OCI-LY7 (cell line): ENCODE measurements around the gene MFN1. TPM values are rescaled to one million over a fixed set of nuclear protein-coding genes. Genes with fewer than 3 reads are reported as not detected.

Source experiments
- BruUV-seq: library from RNA; stranded (reverse); fragments of 400-500 nt; replicated peaks from 2 replicates; lab custom pipeline; 2021; lab: Mats Ljungman, UMichigan
- CTCF ChIA-PET: fragments of 300-600 bp; sonication (Branson Sonifier 250); formaldehyde crosslinking; loops from one replicate; lab custom pipeline; 2022; ENCODE audit warnings: antibody characterized with exemption; ENCODE audit not compliant: unreplicated experiment; lab: Charles Lee
- POLR2A ChIA-PET: fragments of 300-600 bp; sonication (Branson Sonifier 250); formaldehyde crosslinking; loops from one replicate; lab custom pipeline; 2022; ENCODE audit warnings: antibody characterized with exemption; lab: Charles Lee
- DNase-seq: peaks from one replicate; pipeline ENCODE4 v3.0.0-alpha.2; 2015; ENCODE audit warnings: low spot score
- H2AFZ ChIP-seq: fragments of 200-600 bp; sonication (generic), shearing (Covaris generic); 2 replicates; pipeline ENCODE4 v1.6.1; 2014; ENCODE audit warnings: mild to moderate bottlenecking, antibody characterized with exemption, low read length, moderate library complexity
- H3K27ac ChIP-seq: fragments of 200-600 bp; sonication (generic); 2 replicates; pipeline ENCODE4 v1.5.1; 2014; ENCODE audit warnings: mixed run types, low read depth, mild to moderate bottlenecking, moderate library complexity, low read length, inconsistent platforms; ENCODE audit not compliant: poor library complexity, severe bottlenecking
- H3K36me3 ChIP-seq: fragments of 200-600 bp; sonication (generic); 2 replicates; pipeline ENCODE4 v1.6.1; 2014; ENCODE audit warnings: mild to moderate bottlenecking, antibody characterized with exemption, low read length, moderate library complexity, mixed read lengths; ENCODE audit not compliant: insufficient read depth
- H3K4me1 ChIP-seq: fragments of 200-600 bp; sonication (generic); 2 replicates; pipeline ENCODE4 v1.5.1; 2014; ENCODE audit warnings: mild to moderate bottlenecking, low read length; ENCODE audit not compliant: insufficient read depth, poor library complexity, severe bottlenecking
- H3K4me2 ChIP-seq: fragments of 200-600 bp; sonication (generic); 2 replicates; pipeline ENCODE4 v1.6.1; 2014; ENCODE audit warnings: mild to moderate bottlenecking, low read length
- H3K4me3 ChIP-seq: fragments of 200-600 bp; sonication (generic); 2 replicates; pipeline ENCODE4 v1.5.1; 2014; ENCODE audit warnings: mild to moderate bottlenecking, low read depth, low read length; ENCODE audit not compliant: poor library complexity, severe bottlenecking
- H3K79me2 ChIP-seq: fragments of 200-600 bp; sonication (generic); 2 replicates; pipeline ENCODE4 v1.6.1; 2016; ENCODE audit warnings: low read depth, mild to moderate bottlenecking, low read length, moderate library complexity, mixed read lengths; ENCODE audit not compliant: insufficient read depth
- H3K9me2 ChIP-seq: fragments of 200-600 bp; sonication (generic); 2 replicates; pipeline ENCODE4 v1.6.1; 2016; ENCODE audit warnings: mild to moderate bottlenecking, low read length, mixed read lengths; ENCODE audit not compliant: insufficient read depth
- H3K9me3 ChIP-seq: fragments of 200-600 bp; sonication (generic); 2 replicates; pipeline ENCODE4 v1.6.1; 2014; ENCODE audit warnings: mild to moderate bottlenecking, mixed run types, low read length, mixed read lengths
- H4K20me1 ChIP-seq: fragments of 200-600 bp; sonication (generic); 2 replicates; pipeline ENCODE4 v1.6.1; 2014; ENCODE audit warnings: mild to moderate bottlenecking, antibody characterized with exemption, low read length, moderate library complexity, mixed read lengths; ENCODE audit not compliant: insufficient read depth
- CTCF ChIP-seq: fragments of 200-600 bp; sonication (generic); conservative IDR thresholded peaks from 2 replicates; pipeline ENCODE4 v1.5.1; 2014; ENCODE audit warnings: mild to moderate bottlenecking, antibody characterized with exemption, low read length, moderate library complexity, mixed read lengths
- EZH2phosphoT487 ChIP-seq: fragments of 200-600 bp; sonication (generic); IDR thresholded peaks from 2 replicates; pipeline ENCODE4 v1.6.1; 2018; ENCODE audit warnings: low read depth, borderline replicate concordance, mild to moderate bottlenecking, mixed run types, antibody characterized with exemption, low read length, moderate library complexity, mixed read lengths
- intact Hi-C: fragments of 100-400 bp; cut with micrococcal nuclease; formaldehyde crosslinking; loops from one replicate; pipeline ENCODE4 v1.10.0; 2022; ENCODE audit not compliant: unreplicated experiment
- total RNA-seq, 2 experiments: library from RNA; depleted of rRNA in 1 of 2; stranded (reverse); fragments of >200 nt in 1 of 2; shearing (Covaris generic) in 1 of 2; gene quantifications; 2 replicates each; pipeline ENCODE4 v1.2.3, GENCODE V29; 2014 to 2022

Gene MFN1
- total RNA-seq, 2 experiments from 2014 or later = 23.0 to 41.8 TPM

- TF ChIP-seq CTCF = no peak
- no peak for TF ChIP-seq EZH2phosphoT487
- Histone ChIP-seq H4K20me1 (peaks cover 12% of the 10 kb centered on the region; the same call in 1 of the 2 replicates), H3K36me3 (peaks cover 49% of the 10 kb centered on the region), H3K79me2 (peaks cover 63% of the 10 kb centered on the region), H3K4me1 (peaks cover 24% of the 10 kb centered on the region), H3K4me2 (peak overlapping the region; percentile 81), H3K4me3 (peak overlapping the region; percentile 90), H3K9me2 (no peaks in the 10 kb centered on the region), H3K27ac (peak overlapping the region; percentile 68), H3K9me3 (no peaks in the 10 kb centered on the region), H2AFZ (peak overlapping the region; percentile 57; the same call in 1 of the 2 replicates)
- intact Hi-C loops = loop anchor here (1.0 to 5.0 kb wide), 2 partner anchors 23 to 328 kb away; partner anchors contain the start of genes MFN1 and USP13
- ChIA-PET POLR2A (interaction anchor here (0.6 to 3.6 kb wide), 13 partner anchors 10 to 254 kb away, joined by 3 to 27 read pairs (median 4); partner anchors contain the start of genes ACTL6A and MFN1), CTCF (no interaction called here)
- TSS peak; percentile 68 for BruUV-seq
- DNase-seq = peak; percentile 48
Measured at GRCh38 chr3:179324270-179324754, 23.2 kb upstream of the MFN1 start.

GRCh38 chr3:179330438-179330837 lies 17.1 kb upstream of the MFN1 start:
- Histone ChIP-seq H3K36me3 (peaks cover 99% of the 10 kb centered on the region), H3K4me1 (no peaks in the 10 kb centered on the region), H3K27ac (no peak overlapping the region), H3K4me3 (no peak overlapping the region), H2AFZ (no peak overlapping the region), H3K9me3 (no peaks in the 10 kb centered on the region), H4K20me1 (peaks cover 10% of the 10 kb centered on the region; the same call in 1 of the 2 replicates), H3K9me2 (no peaks in the 10 kb centered on the region), H3K79me2 (peaks cover 78% of the 10 kb centered on the region), H3K4me2 (no peak overlapping the region)
- CTCF ChIA-PET = no interaction called here
- POLR2A ChIA-PET = interaction anchor here (1.0 kb wide), 1 partner anchor 10 kb away, joined by 4 read pairs; no protein-coding TSS in a partner anchor
- intact Hi-C loops = no loop called here
- DNase-seq = no peak
- TF ChIP-seq CTCF (no peak), EZH2phosphoT487 (no peak)
- BruUV-seq = no TSS peak

GRCh38 chr3:179332240-179332639 lies 15.3 kb upstream of the MFN1 start:
- Histone ChIP-seq H4K20me1 (peaks cover 10% of the 10 kb centered on the region; the same call in 1 of the 2 replicates), H3K9me3 (no peaks in the 10 kb centered on the region), H3K79me2 (peaks cover 68% of the 10 kb centered on the region), H3K4me1 (no peaks in the 10 kb centered on the region), H3K9me2 (no peaks in the 10 kb centered on the region), H3K4me3 (no peak overlapping the region), H2AFZ (no peak overlapping the region), H3K36me3 (peaks cover 100% of the 10 kb centered on the region), H3K4me2 (no peak overlapping the region), H3K27ac (no peak overlapping the region)
- ChIA-PET POLR2A (no interaction called here), CTCF (no interaction called here)
- intact Hi-C loops = no loop called here
- no TSS peak for BruUV-seq
- TF ChIP-seq CTCF (no peak), EZH2phosphoT487 (no peak)
- no peak for DNase-seq
